Measurements from ENCODE around the gene CPT1C.
A peak's percentile ranks its signal among the peaks of the same experiment; 100 is the strongest.

CPT1C gene

GRCh38 chr19:49690656-49691242, at the start of gene CPT1C:
Gene CPT1C, plus strand, starts transcription at chr19:49691116. Its CDS starts 1,137 bp downstream, at chr19:49692253.
- peak in 2 of 3 donors; percentile 50 to 57 for DNase-seq (ENCODE audit: low read depth in 3 of 3)

- DNase-seq (ENCODE audit: low read depth in 3 of 3): peak; percentile 96 to 99 (median 97)
These were observed 49.0 kb upstream of the CPT1C start, which contains the start of gene SCAF1 for GRCh38 chr19:49641688-49642491. Gene SCAF1, plus strand, starts transcription at chr19:49642209. Its CDS starts 2,818 bp downstream, at chr19:49645027.

DNA sequence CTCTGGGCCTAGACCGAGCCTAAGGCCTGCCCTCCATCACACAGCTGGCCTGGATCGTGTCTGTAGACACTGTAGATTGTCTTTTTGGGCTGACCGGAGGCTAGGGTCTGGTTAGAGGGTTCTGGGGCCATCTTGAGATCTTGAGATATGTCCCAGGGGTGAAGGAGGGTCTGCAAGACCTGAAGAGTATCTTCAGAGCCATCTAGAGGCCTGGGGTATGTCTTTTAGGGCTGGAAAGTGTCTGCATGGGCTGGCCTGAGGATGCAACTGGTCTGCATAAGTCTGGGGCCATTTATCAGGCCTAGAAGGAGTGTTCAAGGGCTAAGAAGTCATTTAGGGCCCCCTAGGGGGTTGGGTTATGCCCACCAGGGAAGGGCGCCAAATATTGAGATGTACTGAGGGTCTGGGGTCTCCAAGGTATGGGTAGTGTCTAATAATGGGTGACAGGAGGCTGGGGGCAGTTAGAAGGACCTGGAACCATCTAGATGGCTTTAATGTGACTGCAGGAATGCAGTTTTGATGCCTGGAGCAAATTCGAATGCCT, 48.4 kb upstream of the CPT1C start:
- DNase-seq (ENCODE audit: low read depth in 3 of 3): no peak

DNA sequence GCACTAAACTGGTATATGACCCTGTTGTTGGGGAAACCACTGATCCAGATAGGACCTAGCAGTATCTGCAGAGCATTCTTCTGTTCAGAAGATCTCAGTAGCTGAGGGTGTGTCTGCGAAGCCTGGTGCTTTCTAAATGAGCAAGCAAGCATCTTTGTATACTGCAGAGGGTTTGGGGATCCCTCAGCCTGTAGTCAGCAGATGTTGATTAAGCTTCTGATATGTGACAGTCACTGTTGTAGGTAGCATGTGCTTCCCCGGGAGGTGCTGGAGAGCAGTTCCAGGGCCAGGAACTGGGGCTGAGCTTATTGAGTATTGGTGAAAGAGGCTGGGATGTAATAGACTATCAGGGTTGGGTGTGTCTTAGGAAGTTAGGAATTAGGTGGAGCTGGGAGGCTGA, 47.5 kb upstream of the CPT1C start:
- DNase-seq (ENCODE audit: low read depth in 3 of 3): no peak

- DNase-seq (ENCODE audit: low read depth in 3 of 3): no peak
These were observed 45.3 kb upstream of the CPT1C start for GRCh38 chr19:49645592-49645991.

GRCh38 chr19:49645995-49646394, 44.9 kb upstream of the CPT1C start:
- no peak for DNase-seq (ENCODE audit: low read depth in 3 of 3)

- no peak for DNase-seq (ENCODE audit: low read depth in 3 of 3)
These were observed 44.3 kb upstream of the CPT1C start for GRCh38 chr19:49646586-49646985.

GRCh38 chr19:49651029-49651819, 39.7 kb upstream of the CPT1C start:
- no peak for DNase-seq (ENCODE audit: low read depth in 3 of 3)

DNA sequence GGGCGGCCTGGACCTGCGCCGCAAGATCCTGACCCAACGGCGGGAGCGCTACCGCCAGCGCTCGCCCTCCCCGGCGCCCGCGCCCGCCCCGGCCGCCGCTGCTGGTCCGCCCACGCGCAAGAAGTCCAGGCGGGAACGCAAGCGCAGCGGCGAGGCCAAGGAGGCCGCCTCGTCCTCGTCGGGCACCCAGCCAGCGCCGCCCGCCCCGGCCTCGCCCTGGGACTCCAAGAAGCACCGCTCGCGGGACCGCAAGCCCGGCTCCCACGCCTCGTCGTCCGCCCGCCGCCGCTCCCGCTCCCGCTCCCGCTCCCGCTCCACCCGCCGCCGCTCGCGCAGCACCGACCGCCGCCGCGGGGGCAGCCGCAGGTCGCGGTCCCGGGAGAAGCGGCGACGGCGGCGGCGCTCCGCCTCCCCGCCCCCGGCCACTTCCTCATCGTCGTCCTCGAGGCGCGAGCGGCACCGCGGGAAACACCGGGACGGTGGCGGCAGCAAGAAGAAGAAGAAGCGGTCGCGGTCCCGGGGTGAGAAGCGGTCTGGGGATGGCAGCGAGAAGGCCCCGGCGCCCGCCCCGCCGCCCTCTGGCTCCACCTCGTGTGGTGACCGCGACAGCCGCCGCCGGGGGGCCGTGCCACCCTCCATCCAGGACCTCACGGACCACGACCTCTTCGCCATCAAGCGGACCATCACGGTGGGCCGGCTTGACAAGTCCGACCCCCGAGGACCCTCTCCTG, 38.9 kb upstream of the CPT1C start:
- DNase-seq (ENCODE audit: low read depth in 3 of 3): no peak

- no peak for DNase-seq (ENCODE audit: low read depth in 3 of 3)
These were observed 38.1 kb upstream of the CPT1C start for GRCh38 chr19:49652551-49653465.

- no peak for DNase-seq (ENCODE audit: low read depth in 3 of 3)
These were observed 37.5 kb upstream of the CPT1C start for GRCh38 chr19:49653466-49653806.

GRCh38 chr19:49654581-49654980, 36.3 kb upstream of the CPT1C start:
- DNase-seq (ENCODE audit: low read depth in 3 of 3): no peak

- DNase-seq (ENCODE audit: low read depth in 3 of 3): no peak
These were observed 35.1 kb upstream of the CPT1C start for GRCh38 chr19:49655570-49656455.

DNA sequence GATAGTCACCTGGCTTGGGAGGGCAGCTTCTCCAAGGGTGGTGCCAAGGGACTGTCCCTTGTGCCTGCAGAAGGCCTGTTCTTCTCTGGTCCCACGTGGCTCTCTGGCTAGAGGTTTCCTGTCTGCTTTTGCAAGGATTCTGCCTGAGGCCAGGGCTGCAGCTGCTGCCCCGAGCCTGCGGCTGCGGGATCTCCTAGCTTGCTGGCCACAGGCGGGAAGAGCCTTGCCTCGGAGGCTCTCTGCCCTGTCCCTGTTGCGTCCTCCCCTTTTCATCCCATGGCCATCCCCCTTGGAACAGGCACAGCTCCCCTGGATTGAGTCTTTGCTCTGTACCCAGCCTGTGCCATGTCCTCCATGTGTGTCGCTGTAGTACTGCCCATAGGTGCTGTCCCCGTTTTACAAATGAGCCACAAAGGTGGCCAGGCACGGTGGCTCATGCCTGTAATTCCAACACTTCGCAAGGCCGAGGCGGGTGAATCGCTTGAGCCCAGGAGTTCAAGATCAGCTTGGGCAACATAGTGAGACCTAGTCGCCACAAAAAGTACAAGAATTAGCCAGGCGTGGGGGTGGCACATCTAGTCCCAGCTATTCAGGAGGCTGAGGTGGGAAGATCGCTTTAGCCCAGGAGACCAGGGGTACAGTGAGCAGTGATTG, 34.3 kb upstream of the CPT1C start:
- no peak for DNase-seq (ENCODE audit: low read depth in 3 of 3)

GRCh38 chr19:49657493-49658138, 33.3 kb upstream of the CPT1C start:
- DNase-seq (ENCODE audit: low read depth in 3 of 3): no peak

- DNase-seq (ENCODE audit: low read depth in 3 of 3): no peak
These were observed 32.8 kb upstream of the CPT1C start for GRCh38 chr19:49658139-49658517.

DNA sequence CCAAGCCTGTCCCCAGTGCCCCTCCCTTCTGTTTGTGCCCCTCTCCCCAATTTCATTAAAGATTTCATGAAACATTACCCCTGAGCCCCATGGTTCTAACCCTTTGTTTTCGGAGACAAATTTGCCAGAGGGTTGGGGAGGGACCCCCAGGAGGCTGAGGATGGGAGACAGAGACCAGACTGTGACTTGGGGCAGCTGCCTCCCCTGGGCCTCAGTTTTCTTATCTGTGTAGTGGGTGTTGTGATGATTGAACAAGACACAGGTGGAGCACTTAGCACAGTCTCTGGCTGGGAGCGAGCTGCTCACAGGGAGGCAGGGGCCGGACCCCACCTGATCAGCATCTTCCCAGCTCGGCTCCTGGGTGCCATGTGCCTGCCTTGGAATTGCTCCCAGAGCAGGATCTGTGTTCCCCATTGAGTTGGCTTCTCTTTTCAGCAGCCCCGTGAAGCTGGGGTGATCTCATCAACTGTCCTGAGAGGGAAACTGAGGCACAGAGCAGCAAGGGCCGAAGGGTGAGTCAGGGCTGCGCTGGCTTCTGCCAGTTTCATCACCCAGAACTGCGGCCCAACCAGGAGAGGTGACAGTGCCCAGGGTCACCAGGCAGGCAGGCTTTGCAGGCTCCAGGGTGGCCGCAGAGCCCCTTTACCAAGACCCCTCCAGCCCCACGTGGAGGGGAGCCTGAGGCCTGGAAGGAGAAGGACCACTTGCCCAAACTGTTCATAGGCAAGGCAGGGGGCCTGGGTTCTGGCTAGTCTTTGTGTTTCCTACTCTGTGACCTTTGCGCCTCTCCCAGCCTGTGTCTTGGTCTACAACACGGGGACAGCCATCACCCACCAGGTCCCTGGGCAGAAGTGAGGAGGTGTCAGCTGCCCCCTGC, 32.1 kb upstream of the CPT1C start:
- no peak for DNase-seq (ENCODE audit: low read depth in 3 of 3)

Data from stimulated activated CD4-positive, alpha-beta T cell treated with anti-CD3 and anti-CD28 coated beads, TNF-alpha, amount 100 ng/mL, for 48 hours (primary cell).